OCI-M2 (cell line): ENCODE data around the gene FBXO24.
"Not testable (repeated sequence)": the region's sequence is repeated elsewhere in the genome, so short reads cannot be mapped to it uniquely, and the experiment has no call there.

Experiments used
- DNase-seq: peaks from one replicate; lab custom pipeline; 2025; ENCODE audit not compliant: unreplicated experiment; lab: John Stamatoyannopoulos, UW

FBXO24 gene

DNA sequence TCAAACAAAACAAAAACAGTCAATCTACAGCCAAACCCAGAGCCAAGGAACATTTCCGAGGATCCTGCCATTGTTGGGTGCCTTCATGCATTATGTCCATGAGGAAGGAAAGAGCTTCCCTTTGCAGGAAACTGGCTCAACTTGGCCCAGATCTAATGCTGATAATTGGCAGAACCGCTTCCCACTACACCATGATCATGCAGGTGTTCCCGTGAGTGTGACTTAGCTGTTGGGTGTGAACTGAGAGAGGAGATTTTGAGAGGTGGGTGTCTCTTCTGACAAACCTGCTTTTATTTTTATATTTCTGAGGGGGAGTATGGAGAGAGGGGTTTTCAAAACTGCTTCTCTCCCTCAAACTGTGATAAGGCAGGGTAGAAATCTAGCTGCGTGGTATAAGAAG is 27.0 kb upstream of the FBXO24 start:
- DNase-seq, result no peak

DNA sequence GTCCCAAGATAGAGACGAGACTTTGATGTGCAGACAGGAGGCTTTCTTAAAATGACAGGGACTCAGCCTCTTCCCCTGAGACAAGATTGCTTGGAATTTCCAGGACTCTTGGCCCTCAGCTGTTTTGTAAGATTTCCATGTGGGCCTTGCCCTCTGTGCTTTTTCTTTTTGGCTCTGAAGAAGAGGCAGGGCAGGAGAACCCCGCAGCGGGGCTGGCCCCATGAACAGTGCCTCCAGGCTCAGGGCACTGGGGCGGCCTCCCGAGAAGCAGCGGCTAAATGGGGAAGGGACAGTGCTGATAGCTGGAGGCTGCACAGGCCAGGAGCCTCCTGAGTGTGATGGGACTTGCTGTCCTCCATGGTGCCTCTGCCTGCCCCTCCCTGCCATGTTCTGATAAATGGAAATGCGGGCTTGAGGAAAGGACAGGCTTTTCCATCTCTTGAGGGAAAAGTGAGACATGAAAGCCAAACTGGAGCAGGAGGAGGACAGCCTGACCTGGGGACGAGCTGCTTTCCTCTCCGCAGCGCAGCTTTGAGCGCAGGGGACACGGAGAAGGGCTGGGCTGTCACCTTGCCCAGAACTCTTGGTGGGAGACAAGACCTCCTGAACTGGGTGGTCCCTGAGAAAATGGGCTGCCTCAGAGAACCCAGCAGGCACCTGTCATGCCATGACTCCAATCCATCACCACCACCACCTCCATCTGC is 24.5 kb upstream of the FBXO24 start:
- DNase-seq, result no peak

DNA sequence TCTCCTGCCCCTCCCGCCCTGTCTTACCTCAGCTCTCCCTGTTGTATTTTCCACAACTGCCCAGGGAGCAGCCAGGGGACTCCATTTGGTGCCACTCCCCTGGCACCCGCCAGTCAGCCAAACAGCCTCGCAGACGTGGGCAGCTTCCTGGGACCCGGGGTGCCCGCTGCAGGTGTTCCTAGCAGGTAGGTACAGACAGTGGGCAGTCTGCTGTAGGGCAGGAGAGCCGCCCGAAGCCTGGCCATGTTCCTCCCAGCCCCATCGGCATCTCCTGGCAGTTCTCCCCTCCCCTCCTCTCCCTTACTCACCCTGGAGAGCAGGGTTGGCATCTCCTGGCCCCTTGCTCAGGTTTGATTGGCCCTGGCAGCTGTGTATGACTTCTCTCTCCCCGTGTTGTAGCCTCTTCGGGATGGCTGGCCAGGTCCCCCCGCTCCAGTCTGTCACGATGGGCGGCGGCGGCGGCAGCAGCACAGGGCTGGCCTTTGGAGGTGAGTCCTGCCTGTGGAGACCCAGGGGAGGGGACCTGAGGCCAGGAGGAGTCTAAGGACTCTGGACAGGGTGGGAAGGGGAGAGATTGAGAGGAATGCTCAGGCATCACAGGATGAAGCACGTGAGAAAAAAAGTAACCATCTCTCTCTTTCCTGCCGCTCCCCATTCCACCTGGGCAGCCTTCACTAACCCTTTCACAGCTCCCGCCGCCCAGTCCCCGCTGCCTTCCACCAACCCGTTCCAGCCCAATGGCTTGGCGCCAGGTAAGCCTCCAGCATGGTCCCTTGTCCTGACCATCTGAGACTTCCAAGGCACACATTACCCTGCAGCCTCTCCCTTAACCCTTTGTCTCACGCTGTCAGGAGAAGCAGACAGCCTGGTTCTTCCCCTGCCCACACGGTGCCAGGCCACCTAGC is 23.7 kb upstream of the FBXO24 start:
- DNase-seq, result no peak

DNA sequence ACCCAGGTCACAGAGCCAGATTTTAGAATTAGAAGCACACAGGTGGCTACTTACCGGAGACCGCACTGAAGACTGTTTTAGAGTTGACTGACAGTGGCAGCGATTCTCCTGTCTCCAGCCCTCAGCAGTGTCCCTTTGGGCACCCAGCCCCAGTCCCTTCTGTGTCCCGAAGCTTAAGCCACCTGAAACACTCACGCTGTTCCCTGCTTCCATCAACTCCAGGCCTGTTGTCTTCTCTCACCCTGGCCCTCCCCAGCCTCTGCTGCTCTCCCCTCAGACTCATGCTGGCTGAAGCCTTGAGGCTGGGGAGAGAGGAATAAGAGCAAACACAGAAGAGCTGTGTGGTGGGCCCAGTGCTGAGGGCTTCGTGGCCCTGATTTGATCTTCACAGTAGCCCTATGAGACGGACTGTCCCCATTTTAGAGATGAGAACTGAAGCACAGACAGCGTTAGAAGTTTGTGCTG is 23.0 kb upstream of the FBXO24 start:
- DNase-seq, result no peak

DNA sequence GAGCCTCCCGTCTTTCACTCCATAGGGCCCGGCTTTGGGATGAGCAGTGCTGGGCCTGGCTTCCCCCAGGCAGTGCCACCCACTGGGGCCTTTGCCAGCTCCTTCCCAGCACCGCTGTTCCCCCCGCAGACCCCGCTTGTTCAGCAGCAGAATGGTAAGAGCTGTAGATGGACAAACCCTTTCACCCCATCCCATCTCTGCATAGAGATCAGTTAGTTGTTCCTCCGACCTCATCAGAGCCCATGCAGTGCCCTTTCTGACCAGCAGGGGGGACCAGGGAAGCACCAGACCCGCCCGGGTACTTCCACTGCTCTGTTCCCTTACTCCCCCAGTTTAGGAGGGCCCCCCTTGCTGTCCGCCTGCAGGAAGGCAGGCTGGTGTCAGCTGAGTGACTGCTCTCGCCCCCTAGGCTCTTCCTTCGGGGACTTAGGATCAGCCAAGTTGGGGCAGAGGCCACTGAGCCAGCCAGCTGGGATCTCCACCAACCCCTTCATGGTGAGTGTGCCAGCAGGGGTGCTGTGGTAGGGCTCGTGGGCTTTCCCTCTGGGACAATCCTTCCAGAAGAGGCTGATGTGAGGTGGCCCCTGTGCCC is 22.2 kb upstream of the FBXO24 start:
- DNase-seq, result no peak

DNA sequence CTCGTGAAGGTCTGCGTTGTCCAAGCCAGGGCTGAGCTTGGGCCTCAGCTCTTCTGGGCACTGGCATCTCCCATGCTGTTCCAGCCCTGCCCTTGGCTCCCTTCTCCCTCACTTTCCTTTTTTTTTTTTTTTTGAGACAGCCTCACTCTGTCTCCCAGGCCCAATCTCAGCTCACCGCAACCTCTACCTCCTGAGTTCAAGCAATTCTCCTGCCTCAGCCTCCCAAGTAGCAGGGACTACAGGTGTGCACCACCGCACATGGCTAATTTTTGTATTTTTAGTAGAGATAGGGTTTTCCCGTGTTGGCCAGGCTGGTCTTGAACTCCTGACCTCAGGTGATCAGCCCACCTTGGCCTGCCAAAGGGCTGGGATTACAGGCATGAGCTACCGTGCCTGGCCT is 21.7 kb upstream of the FBXO24 start:
- not testable (repeated sequence) for DNase-seq

DNA sequence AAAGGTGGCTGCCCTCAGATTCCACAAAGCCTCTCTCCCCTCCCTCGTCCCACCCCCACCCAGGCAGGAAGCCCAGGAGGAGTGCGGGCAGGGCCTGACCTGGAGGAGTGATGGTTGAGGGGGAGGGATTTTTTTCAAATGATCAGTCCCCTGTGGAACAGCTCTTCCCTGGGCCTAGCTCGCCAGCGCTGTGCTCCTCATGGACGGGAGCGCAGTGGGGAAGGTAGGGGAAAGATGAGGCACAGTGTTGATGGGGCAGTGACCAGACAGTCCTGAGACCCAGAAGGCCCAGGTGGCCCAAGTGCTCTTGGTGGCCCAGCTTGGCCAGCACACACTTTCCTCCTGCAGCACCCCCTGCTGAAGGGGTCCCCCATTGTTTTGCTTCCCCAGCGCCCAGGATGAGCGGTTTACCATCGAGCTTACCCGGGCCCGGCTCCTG is 21.0 kb upstream of the FBXO24 start:
- no peak for DNase-seq

DNA sequence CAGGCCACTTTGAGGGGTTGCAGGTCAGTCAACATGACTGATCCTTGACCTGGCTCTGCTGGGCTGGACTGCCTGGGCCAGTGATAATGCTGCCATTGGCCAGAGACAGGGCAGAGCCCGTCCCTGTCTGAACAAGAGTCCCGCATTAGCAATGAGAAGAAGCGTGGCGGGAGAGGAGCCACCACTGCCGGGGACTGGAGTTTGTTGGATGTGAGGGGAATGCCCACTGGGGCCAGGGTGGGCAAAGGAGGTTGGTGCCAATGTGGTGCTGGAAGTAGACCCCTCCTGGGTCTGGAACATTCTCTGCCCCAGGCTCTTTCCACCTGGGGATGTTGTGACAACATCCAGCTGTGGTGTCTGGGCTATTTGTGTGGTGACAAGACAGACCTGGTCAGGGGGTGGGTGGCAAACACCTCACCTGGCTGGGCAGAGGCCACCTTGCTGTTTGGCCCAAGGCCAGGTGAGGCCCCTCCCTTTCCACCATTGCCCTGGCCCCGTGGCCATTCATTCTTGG is 20.1 kb upstream of the FBXO24 start:
- no peak for DNase-seq

DNA sequence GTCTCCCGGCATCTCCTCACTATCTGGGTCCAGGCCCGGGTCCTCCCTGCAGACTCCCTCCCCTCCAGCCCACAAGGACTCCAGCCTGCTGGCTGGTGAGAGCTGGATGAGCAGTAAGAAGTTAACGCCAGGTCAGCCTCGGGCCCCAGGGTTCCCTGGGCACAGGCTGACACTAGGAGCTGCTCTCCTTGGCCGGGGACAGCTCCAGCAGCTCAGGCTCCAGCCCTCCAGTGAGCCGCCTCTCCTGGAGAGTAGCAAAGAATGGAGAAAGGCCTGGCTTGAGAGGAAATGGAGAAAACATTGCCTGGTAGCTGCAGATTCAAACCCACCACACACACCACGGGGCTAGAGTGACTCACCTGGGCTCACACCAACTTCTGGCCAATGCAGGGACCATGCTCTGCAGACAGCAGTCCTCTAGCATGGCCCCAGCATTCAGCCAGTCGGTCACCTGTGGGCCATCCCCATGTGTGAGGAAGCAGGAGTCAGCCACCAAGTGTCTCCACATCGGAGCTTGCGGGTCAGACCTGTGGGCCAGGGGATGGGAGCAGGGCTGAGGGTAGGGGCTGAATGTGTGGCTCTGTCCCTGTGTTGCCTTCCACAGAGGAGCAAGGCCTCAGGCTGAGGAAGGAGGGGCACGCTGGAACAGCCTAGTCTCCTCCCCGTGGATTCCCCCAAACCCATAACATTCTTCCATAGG is 18.9 kb upstream of the FBXO24 start:
- DNase-seq, result no peak

DNA sequence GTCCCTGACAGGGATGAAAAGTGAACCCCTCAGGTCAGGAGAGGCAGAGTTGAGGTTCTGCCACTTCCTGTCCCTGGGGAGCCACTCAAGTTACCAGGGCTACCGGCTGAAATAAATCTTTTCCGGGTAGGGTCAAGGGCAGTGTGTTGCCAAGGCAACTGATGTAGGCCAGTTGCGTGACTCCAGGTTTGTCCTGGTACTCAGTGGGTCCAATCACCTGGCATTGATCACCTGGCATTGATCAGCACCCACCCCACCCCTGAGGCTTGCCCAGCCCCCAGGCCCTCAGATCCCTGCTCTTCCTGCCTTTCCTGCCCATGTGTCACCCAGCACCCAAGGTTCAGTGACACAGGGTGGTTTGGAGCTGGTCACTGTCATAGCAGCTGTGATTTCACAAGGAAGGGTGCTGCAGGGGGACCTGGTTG is 18.4 kb upstream of the FBXO24 start:
- no peak for DNase-seq

DNA sequence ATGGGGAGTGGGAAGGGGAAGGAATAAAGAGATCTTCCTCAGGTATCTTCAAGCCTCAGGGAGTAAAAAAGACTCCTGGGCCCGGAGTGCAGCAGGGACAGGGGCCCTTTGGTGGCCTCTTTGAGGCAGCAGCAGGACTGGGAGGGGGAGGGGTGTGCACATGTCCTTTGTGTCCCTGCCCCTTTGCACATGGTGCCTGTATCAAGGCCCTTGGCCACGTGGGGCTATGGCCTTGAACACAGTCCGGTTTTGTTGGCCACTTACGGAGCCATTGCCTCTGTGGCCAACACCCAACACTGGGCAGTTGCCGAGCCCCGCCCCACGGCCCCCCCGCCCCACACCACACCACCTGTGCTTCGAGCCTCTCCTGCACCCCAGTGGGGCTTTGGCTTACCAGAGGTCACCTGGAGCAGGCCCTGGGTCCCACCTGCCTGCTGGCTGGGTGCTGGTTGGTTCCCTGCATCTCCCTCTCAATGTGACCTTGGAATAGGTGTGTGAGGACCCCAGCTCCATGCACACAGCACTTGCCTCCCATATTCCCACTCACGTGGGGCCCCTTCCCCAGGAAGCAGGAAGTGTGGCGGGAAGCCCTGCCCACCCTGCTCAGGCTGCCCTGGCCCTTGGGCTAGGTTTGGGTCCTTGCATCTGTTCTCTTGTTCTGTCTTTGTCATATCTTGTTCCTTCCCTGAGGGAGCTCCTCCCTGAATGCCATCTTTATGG is 17.8 kb upstream of the FBXO24 start:
- DNase-seq, result no peak

DNA sequence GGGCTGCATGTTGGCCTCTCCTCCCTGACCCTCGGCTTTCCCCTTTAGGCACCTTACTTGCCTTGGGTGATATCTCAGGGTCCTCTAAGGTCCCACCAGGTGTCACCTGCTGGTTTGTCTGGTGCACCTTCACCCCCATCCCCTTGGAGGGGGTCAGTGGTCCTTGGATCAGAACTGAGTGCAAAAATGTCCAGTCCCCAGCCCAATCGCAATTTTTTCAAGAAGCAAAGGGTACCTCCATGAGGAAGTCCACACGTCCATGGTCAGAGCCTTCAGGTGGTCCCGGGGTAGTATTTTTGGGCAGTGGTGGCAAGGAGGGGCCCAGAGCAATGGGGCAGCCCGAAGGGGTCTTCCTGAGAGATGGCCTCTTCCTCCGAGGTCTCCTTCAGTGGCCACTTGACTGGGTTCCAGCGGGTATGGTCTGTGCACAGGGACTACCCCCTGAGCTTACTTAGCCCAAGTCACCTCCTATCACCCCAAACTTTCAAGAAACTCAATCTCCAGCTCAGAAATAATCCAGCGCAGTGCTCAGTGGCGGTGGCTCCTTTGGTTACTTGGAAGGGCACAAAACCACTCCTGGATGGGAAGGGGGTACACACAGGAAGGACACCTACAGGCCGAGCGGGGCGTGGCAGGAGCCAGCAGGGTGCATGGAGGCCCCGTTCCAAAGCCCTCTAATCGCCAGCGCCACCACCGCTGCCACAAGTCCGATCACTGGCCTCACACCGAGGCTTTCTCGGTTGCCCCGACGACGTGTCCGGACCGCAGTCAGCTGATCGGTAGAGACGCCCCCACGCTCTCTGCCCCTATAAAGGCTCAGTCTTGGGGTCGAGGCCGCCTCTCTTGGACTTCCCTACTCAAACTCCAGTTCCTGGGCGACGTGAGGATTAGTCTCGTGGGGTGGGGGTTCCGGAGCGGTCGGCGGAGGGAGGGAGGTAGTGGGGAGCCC is 17.0 kb upstream of the FBXO24 start:
- peak; percentile 77 for DNase-seq

DNA sequence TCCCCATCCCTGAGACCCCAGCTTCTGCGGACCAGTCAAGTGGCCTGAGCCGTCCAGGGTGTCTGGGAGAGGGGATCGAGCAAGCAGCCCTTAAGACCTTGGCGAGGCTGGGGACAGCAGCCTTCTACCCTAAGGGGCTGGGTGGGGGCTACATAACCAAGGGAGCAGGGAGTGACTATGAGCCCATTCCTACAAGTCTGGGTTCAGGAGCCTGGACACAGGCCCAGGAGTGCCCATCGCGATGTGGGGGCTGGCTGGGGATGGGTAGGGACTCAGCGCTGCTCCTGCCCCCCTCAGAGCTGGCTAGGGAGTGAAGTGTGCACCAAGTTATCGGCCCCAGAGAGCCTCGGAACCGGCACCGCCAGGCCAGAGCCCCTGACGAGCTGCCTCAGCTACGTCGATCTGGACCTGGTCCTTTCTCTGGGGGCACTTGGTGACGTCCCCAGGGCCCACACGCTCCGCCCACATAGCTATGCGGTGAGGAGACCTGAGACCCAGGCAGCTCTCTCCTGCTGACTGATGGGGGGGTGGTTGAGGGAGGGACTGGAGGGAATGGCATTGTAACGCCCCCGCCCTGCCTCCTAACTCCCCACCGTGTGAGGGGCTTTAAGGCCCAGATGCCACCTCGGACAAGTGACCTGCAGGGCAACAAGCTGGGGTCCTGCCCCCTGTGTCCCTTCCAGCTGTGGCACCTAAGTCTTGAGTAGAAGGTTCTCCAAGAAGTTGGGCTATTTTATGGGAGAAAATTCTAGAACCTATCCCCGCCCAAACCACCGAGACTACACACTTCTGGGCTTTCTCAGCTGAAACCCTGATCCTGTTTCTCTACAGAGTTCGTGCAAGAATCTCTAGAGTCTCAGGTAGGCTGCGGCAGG is 14.9 kb upstream of the FBXO24 start:
- DNase-seq, result no peak

DNA sequence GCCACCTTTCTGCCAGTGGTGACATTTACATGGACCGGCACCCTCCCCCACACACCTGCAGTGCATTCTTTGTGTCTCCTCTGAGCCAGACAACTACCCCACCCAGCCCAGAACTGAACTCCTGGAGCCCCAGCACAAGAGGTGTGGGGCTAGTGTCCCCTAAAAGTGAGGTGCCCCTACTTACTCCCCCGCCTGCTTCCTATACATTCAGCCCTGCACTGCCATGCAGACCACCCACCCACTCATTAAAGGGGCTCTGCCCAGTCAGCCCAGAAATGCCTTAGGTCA is 14.4 kb upstream of the FBXO24 start:
- DNase-seq, result no peak

DNA sequence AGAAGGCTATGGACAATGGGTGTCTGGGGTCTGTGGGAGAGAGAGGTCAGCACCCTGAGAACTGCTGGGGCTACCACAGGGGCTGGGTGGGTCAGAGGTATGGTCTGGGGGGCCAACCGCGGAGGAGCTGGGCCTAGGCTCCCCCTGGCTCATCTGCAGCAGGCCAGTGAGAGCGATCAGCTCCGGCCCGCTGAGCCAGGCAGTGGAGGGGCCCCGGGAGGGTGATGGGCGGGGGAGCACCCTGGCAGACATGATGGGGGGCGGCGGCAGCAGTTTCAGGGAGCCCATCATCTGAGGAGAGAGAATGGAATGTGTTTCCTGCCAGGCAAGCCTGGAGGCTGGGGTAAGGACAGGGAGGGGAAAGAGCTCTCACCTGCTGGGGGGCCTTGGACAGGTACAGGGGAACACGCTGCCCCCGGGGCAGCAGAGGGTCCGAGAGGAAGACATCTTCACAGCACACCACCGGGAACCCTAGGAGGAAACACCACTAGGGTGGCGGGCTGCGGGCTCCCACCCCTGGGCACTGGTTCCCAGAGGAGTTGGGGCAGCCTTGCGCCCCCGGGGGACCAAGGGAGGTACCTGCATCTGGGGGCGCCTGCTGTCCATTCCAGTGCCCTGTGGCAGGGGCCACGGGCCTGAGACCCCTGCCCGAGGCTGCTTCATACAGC is 13.7 kb upstream of the FBXO24 start:
- DNase-seq, result no peak

DNA sequence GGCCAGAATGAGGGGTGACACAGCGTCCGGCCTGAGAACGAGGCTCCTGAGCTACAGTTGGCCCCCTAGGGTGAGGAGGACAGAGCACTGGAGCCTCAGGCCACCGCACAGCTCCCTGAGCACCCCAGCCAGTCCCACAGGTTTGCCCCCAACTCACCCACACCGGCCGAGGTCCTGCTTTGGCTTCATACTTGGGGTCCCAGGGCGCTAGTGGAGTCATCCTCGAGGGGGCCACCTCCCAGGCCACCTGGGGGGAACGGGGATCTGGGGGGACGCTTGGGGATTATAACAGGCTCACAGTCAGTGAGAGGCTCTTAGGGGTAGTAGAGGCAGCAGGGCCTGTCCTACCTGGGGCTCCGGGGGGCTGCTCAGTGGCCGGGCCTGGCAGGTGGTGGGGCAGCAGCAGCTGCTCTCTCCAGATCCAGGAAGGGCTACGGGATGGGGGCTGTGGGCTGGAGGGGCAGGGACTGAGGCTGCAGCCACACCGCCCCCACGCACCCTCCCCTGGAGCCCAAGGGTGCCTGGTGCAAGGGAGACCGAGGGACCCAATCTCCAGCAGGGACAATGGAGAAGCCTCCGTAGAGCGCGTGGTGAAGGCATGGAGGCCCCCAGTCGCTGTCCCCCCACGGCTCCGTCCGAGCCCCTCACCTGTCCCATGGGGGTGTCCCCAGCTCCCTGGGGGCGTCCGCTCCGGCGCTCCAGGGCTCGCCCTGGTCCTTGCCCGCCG is 13.0 kb upstream of the FBXO24 start:
- no peak for DNase-seq

DNA sequence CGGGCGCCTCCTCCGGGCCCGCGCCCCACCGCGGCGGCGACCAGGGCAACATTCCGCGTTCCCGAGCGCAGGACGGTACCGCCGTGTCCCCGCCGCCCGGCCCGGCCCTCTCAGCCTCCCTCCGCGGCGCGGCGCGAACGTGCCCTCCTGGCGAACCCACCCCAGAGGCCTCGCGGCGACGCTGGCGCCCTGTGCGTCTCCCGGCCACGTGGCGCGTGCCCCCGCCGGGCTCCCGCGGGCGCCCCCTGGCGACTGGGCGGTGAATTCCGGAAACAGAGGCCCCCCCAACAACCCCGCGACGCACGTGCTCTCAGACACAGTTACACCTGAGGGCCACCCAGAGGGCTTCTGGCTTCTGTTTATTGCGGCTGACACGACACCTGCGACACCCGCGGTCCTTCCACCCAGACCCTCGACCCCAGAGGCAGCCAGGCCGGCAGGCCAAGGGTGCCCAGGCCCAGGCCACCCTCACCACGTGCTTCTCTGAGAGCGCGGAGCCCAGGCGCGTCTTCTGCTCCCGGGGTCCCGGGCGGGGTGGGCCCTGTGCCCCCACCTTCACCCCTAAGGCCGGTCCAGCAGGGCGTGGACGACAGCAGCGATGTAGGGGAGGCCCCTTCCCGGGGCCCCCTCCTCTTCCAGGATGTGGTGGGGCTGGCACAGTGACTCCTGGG is 12.3 kb upstream of the FBXO24 start, which contains the start of gene SAP25:
Gene SAP25, minus strand, starts transcription at position 210 of the 671 bp plus-strand sequence. Its CDS starts 158 bp downstream, at position 52.
- no peak for DNase-seq
